M059J (cell line): ENCODE measurements around the gene PDE11A. TPM values are rescaled to one million over a fixed set of nuclear protein-coding genes. Genes with fewer than 3 reads are reported as not detected.

Experiments
- DNase-seq: peaks from one replicate; pipeline ENCODE4 v3.0.0-alpha.2; 2012; ENCODE audit warnings: low read depth
- total RNA-seq: library from RNA; depleted of rRNA; stranded (reverse); fragments of >200 nt; shearing (Covaris generic); gene quantifications from 2 replicates; pipeline ENCODE4 v1.2.3, GENCODE V29; 2014

PDE11A gene
- total RNA-seq, 1 experiment from 2014 or later = 2.0 TPM

DNA sequence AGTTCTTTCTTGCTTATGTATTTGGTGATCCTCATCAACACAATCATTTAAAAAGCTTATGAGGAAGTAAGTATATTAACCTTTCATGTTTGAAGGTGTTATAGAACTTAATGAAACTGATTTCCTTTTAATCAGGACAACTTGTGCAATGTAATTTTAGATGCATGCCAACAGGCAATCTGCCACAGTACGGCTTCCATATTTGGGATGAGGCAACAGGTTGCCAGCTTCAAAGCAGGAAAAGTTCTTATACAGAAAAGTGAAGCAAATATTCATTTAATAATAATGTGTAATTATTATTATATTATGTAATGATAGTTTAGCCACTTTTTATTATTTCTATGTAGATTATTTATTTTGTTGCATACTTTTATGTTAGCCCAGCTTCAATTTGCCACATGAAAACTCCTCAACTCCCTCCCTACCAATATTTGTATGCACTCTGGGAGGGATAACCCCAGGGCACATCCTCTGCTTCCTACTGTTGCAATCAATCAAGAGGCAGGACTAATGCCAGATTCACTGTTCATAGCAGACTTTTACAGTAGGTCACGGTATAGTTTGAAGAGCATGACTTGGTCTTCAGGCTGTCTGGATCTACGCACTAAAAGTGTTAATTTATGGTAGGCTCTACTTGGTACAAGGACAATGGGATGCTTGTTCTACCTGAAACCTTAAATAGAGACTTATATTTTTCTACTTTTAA, 402.8 kb downstream of the PDE11A start:
- DNase-seq = peak; percentile 46

DNA sequence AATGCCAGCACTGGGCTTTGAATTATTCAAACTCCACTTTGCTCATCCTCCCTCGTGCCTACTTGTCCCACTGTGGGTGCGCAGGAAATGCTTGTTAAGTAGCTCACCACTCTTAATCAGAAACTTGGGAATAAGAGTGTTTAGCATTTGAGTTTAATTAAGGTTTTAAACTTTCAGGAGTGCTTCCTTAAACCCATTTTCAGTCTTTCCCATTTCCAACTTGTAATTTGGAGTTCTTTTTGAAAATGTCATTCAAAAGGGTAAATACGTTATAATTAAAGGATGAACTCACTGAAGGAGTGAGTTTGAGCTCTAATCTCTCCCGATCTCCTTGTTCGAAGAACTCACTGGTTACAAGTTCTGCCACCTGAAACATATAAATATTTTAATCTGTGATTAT, 403.4 kb downstream of the PDE11A start:
- no peak for DNase-seq

DNA sequence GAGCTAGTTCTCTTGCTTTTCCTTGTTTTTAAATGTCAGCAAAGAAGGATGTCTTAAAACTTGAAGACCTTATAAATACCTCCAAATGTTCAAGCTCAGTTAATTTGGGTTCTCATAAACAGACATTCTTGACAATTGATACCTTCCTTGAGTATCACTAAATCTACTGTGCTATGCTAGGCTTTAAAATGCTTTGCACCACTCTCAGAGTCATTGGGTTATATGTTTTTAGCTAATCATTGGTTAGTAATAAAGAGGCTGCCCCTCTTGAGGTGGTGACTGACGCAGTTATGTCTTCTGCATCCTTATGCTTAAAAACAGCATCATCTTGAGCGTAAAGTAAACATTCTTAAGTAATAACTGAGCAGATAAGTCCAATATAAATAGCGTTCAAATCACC, 404.0 kb downstream of the PDE11A start:
- DNase-seq = no peak

DNA sequence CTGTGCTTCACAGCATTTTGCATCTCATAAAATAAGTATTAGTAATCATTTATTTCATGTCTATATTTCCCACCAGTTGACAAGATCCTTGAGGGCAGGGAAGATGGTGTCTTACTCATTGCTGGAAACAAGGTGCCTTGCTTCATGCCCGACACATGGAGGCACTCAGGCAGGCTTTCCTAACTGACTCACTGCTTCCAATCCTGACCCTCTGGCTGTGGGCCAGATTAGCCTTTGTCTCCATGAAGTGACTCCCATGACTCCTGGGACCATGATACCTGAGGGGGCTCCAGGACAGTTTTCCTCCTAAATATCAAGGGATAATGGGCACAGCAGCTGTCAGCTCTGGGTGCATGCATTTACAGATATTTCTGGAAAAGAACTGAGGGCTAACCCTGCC, 405.0 kb downstream of the PDE11A start:
- peak; percentile 67 for DNase-seq

DNA sequence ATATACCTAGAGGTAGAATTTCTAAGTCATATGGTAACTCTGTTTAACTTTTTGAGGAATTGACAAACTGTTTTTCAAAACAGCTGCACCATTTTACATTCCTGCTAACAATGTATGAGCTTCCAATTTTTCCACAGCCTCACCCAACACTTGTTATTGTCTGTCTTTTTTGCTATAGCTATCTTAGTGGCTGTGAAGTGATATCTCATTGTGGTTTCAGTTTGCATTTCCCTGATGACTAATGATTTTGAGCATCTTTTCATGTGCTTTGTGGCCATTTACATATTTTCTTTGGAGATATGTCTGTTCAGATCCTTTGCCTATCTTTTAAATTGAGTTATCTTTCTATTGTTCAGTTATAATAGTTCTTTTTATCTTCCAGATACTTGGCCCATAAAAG, 406.2 kb downstream of the PDE11A start:
- DNase-seq = peak; percentile 62

DNA sequence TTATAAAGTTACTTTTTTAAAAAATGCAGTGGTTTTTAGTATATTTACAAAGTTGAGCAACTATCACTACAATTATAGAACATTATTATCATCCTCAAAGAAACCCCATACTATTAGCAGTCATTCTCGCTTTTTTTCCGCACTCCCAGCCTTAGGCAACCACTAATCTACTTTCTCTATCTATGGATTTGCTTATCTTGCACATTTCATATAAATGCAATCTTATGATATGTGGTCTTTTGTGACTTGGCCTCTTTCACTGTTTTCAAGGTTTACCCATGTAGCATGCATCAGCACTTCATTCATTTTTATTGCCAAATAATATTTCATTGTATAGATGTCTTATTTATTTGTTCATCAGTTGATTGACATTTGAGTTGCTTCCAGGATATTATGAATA, 406.6 kb downstream of the PDE11A start:
- no peak for DNase-seq

DNA sequence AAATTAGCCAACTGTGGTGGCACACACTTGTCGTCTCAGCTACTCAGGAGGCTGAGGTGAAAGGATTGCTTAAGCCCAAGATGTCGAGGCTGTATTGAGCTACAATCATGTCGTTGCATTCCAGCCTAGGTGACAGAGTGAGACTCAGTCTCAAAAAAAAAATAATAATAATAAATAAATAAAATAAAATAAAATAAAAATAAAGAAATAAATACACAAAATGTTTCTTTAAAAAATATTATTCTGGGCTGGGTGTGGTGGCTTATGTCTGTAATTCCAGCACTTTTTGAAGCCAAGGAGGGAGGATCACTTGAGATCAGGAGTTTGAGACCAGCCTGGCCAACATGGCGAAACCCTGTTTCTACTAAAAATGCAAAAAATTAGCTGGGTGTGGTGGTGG, 407.2 kb downstream of the PDE11A start:
- no peak for DNase-seq

DNA sequence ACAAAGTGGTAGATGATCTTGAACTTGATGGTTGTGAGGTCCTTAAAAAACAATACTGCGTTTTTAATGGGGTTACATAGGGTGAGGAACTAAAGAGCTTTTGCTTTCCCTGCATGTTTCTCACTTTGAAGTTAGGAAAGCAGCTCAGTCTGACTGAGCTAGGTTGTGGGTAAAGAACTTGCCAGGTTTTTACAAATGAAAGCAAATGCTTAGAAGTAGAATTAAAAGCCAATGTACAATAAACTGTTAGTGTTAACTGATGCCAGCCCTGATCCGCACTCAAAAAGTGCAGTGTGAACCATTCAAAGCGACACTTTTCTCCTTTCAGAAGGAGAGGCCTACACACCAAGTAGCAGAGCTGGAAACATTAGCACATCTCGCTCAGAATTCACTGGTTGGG, 409.7 kb downstream of the PDE11A start:
- DNase-seq = no peak

DNA sequence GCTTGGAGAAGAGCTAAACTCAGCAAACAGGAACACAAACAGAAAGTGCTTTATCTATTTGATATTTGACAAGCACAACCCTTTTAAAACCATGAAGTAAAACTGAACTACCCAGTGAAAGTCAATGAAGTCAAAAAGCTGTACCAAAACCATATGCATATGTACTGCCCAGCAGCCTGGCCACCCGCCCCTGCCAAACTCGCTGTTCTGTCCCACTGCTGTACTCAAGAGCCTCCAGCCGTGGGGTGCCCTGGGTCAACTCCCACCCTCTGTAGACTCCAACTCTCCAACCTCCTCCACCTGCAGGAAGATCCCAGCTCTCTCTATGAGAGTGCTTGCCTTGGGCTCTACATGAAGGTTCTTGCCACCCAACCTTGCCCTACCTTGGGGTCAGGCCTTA, 411.8 kb downstream of the PDE11A start:
- no peak for DNase-seq

DNA sequence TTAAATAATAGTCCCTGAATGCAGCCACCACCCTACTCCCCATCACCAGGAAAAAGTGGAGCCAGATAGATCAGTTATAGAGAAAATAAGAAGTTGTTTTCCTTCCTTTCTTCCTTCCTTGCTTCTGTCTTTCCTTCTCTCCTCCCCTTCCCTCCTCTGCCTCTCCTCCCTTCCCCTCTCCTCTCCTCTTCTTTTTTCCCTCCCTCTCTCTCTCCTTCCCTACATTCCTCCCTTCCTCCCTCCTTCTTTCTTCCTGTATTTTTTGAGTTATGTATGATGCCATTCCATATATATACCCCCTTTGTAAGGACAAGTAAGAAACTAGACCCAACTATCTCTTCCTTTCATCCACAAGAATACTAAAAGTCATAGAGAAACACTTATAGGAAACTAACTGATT, 414.3 kb downstream of the PDE11A start:
- DNase-seq = no peak

DNA sequence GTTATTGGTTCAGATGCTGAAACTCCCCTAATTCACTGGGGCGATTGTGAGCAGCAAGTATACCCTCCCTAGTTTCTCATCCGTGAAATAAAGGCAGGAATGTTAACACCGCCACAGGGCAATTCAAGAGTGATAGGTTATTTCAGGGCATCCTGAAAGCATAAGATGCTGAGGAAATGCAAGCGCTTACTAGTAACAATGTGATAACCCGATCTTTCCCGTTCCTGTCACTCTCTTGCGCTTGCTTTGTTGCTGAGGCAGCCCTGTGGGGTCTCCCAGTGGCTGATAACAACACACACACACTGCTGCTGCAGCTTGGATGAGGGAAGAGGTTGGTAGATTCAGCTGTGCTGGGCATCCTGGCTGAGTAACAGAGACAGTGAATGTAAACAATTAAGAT, 420.7 kb downstream of the PDE11A start:
- peak; percentile 51 for DNase-seq

DNA sequence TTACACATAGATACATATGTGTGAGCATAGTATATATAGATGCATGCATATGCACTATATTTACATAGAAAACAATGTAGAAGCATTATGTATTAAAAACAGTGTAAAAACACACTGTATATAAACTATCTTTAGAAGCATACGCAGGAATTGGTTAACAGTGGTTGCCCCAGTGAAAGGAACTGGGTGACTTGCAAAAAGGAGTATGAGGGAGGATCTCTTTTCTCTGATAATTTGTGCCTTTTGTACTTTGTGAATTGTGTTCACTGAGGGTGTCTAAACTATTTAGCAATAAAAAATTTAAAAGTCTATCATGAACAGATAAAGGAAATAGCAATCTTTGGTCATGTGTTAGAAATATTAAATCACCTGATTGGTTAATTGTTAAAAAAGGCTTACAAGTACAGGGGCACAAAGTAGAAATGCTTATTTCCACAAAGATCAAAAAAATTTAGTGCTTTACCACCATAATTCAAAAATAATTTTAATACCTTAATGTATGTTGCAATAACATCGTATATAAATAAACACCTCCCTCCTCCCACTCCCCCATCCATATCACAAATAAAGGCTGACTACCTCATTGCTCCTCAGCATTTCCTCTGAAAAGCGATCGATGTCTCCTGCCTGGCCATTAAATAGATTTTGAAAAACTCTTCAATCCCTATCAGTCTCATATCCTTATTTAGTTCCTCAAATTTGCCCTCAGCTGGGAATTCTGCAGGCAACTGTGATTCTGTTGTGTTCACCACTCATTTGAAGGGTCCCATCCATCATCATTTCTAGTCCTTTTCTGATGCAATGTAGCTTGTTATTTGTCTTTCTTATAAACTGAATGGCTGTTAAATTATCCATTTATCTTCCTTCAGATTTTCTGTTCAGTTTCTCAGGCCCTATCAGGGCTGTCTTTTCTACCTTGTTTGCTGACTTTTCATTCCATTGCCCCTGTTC, 422.7 kb downstream of the PDE11A start:
- no peak for DNase-seq

DNA sequence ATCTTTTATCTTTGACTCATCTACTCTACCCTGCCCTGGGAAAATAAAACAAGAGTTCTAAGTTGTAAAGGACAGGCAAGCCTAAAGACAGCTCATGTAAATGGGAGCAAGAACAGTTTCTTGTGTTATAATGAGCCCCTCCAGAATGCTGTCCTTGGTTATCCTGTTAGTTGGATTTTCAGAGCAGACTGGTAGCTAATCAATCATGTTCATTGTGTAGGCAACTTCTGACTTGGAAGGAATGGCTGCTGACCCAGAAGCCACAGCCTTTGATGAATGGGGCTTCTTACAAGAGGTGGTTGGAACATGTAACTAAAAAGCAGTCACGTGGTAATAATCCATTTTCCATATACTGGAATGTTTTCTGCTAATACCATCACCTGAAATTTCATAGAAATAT, 425.8 kb downstream of the PDE11A start:
- DNase-seq = no peak

DNA sequence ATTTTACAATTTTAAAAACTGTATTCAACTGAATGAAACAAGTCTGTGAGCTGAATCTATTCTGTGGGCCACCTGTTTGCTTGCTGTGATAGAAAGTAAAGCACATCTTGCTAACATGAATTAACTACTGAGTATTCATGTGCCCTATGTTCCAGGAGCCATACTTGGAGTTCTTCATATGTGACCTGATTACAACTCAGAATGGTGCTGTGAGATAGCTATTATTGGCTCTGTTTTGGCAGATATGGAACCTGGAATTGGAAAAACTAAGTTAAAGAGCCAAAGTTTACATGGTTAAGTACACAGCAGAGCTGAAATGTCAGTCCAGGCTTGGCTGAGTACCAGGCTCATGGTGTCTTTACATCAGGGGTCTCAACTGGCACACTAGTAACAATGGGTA, 426.3 kb downstream of the PDE11A start:
- DNase-seq = no peak

DNA sequence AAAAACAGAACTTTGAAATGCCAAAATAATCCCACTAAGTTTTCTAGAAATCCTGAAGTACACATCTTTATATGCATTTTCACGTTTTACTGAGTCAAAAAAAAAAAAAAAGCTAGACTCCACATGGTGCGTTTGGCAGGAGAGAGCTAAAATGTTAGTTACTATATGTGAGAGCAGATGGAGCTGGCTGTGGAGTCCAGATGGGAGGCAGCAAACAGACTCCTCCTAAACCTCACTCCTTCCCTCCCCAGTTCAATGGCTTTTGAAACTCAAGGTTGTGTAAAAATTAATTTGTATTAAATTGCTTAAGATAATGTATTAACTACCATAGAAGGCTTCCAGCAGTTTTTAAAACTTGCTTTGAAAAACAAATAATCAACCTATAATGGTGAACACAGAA, 431.2 kb downstream of the PDE11A start:
- no peak for DNase-seq

DNA sequence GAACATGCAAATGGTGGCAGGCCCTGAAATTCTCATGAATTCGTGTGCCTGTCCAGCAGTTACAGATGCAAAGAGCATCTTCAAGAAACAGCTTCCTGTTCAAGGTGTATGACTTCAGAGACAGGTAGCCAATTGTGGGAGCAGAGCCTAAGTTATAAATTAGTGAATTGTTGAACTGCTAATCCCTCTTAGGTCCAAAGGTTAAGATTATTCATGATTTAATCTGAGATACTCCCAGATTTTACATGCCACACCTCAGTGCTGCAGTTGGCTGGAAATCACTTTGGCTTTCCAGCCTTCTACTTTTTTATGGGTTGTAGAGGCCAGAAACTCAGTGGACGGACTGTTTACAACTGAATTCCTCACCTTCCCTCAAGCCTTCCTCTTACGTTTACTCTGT, 432.2 kb downstream of the PDE11A start:
- DNase-seq = no peak

DNA sequence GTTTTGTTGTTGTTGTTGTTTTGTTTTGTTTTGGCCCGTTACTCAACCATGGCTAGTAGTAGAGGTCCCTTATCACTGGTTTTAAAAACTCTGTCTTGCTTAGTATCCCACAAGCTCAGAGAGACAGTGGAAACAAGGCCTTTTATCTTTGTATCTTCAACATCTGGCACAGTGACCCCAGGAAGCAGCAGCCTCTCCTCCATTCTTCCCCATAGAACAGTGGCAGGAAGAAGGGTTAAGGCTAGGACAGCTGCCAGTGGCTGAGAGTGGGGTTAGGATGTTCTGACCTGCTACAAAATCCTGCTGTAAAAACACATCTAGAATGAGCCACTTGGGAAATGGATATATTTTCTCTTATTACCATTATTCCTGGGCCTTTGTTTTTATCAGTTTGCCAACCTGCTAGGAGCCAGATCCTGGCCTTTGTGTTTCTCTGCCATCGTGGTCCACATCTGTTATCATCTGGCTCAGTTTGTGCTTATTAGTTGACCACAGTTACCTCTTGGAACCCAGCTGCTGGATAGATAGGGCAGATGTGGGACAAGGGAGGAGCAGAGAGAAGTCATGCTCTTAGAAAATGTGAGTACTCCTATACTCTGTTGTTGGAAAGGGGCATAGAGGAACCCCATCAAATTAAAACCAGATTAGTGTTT, 433.2 kb downstream of the PDE11A start:
- DNase-seq = no peak

DNA sequence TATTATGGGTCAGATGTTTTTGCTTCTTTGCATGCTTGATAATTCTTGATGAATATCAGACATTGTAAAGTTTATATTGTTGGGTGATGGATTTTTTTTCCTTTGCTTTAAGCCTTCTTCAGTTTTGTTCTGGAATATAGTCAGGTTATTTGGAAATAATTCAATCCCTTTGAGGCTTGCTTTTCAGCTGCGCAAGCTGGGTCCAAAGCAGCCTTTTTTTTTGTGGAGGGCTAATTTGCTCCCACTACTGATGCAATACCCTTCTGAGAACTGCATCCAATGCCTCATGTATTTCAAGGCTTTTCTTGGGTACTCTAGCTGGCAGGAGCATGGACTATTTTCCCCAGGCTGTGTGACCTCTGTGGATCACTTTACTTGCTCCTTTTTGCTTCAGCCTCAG, 434.1 kb downstream of the PDE11A start:
- no peak for DNase-seq

DNA sequence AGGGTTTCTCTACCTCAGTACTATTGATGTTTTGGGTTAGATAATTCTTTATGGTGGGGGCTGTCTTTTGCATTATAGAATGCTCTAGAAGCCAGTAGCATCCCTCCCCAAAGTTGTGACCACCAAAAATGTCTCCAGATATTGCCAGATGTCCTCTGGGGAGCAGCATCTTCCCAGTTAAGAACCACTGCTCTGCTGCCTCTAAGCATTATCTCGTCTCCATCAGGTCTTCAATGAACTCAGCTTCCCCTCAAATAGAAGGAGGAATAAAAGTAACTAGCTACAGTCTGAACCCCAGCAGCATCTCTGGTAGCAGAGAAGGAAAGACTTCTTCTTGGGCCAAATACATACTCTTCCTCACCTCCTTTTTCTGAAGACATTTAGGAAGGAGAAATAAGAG, 435.9 kb downstream of the PDE11A start:
- DNase-seq = no peak

DNA sequence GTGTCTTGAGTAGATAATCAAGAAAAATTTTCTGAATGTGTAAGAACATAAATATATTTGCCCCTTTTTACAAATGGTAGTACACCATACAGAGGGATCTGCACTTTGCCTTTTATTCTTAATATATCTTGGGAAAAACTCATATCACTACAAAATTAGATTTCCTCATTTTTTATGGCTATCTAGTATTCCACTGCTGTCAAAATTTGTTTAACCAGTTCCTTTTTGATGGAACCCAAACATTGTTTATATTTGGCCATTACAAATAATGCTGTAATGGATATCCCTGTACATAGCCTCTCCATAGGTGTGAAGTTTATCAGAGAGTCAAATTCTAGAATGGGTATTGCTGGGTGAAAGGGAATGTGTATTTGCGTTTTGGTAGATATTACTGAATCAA, 436.9 kb downstream of the PDE11A start:
- DNase-seq = no peak

DNA sequence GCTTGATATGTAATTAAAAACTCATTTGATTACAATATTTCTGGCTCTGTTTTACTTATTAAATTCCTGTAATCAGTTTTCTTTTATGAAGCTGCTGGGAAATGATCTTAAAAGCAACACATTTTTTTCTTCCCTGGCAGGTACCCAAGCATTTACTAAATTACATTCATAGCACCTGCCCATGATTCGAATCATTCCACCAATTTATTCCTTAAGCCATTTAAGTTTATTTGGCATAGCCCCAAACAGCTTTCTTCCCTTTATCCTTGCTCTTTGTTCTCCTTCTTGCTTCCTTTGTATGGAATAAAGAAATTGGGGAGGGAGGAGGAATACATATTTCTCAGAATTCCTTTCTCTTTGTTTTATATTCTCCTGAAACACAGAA, 438.7 kb downstream of the PDE11A start:
- DNase-seq = no peak

DNA sequence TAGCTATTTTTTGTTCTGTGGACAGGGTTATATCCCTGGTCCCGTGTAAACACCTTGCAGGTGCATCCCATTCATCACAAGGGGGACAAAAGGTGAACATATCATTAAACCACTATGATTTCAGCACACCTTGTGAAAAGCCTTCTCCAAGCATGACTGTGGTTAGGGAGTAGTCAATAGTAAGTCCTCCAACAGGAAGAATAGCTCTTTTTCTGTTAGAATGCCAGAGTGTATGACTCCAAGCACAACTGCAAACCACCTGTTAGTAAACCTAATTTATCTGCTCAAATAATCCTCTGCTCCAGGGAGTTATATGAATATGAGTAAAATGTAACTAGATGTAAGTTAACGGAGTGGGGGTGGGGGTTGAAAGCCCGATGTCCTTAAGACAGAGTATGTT, 439.5 kb downstream of the PDE11A start:
- no peak for DNase-seq

DNA sequence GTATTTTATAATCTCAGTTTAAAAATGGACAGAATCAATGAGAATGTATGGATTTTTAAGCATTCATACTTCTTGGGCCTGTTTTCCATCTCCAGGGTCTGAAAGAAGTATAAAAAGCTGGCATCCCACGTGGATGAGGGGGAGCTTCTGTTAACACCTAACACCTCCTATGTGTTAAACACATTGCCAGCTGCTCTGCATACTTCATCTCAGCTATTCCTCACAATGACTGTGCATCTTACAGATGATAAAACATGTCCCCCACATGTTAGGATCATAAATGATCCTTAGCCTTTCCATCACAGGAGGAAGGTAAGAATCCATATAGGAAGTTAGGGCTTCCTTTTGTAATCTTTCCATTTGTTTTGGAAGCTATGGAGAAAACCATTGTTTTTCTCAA, 440.9 kb downstream of the PDE11A start:
- DNase-seq = no peak
